ENCODE measurements around the gene SRRM2. TPM values are rescaled to one million over a fixed set of nuclear protein-coding genes. Genes with fewer than 3 reads are reported as not detected.

SRRM2 gene
- polyA plus RNA-seq, 3 donors: 19.0 to 1,186 (median 31.8) TPM

DNA sequence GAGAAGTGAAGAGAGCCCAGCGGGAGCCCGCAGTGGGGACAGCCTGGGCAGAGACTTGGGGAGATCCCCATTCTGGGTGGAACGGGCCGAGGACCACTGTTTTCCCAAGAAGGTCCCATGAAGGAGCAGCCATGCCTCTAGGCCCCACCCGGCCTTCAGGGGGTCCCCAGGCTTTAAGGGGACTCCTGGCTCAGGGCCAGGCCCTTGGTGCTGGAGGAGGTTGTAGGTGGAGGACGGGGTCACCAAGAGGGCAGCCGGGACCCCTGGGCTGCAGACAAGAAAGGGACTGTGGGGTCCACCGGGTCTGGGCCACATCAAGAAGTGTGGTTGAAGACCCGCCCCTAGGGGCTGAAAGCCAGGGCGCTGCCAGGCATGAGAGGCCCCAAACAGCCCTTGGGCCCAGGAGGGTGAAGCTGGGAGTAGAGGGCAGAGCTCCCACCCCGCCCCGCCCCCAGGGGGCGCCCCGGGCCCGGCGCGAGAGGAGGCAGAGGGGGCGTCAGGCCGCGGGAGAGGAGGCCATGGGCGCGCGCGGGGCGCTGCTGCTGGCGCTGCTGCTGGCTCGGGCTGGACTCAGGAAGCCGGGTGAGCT is 64.4 kb downstream of the SRRM2 start, which contains the start of gene PRSS21:
Gene PRSS21 (plus strand): TSS at position 487 of the 589 bp plus-strand sequence. CDS start 32 bp downstream, at position 519.
- H3K79me2 ChIP-seq (ENCODE audit: insufficient read depth, low read length): no peaks in the 10 kb centered on the region
- H3K4me1 ChIP-seq (ENCODE audit: control insufficient read depth in 1 of 2, insufficient read depth in 2 of 2, low read length in 2 of 2): peaks cover 5 to 12% of the 10 kb centered on the region in 2 donors
- Mint-ChIP-seq H3K36me3 (no peaks in the 10 kb centered on the region), H3K27me3 (ENCODE audit: low read depth in 3 of 3) (peaks cover 3 to 6% (median 6%) of the 10 kb centered on the region in 3 donors), H3K9me3 (no peaks in the 10 kb centered on the region), H3K4me1 (peaks cover 8% of the 10 kb centered on the region), H3K4me3 (peak within 1 kb of the TSS; percentile 51 to 70), H3K27ac (peak within 1 kb of the TSS in 2 of 7 donors; percentile 24 to 35)
- TF ChIP-seq CTCF (IDR thresholded peaks at IDR 0.05): peak; percentile 39
- H3K4me2 ChIP-seq (replicated peaks; ENCODE audit: extremely low read depth, low read length, poor library complexity, severe bottlenecking): peak within 1 kb of the TSS; percentile 55
- no peaks in the 10 kb centered on the region for H4K20me1 ChIP-seq (ENCODE audit: insufficient read depth, low read length)
- peak within 1 kb of the TSS; percentile 21 for H2AFZ ChIP-seq (ENCODE audit: insufficient read depth, low read depth, low read length, poor library complexity, severe bottlenecking)
- H3K36me3 ChIP-seq (replicated peaks in 1 of 2; ENCODE audit: control insufficient read depth in 1 of 2, insufficient read depth in 2 of 2, low read length in 2 of 2): no peaks in the 10 kb centered on the region
- H3K9ac ChIP-seq (ENCODE audit: insufficient read depth, low read length, poor library complexity, severe bottlenecking): peak within 1 kb of the TSS; percentile 36
- no peaks in the 10 kb centered on the region for H3K27me3 ChIP-seq (ENCODE audit: control insufficient read depth in 2 of 2, insufficient read depth in 2 of 2, low read length in 2 of 2)
- no peaks in the 10 kb centered on the region for H3K9me3 ChIP-seq (replicated peaks in 1 of 2; ENCODE audit: control insufficient read depth in 1 of 2, insufficient read depth in 1 of 2, low read length in 2 of 2)
- WGBS (ENCODE audit: insufficient coverage): 76% methylated on average over 28 of the region's 28 CpGs
- intact Hi-C loops (cut with micrococcal nuclease): no loop called here
- H3K27ac ChIP-seq (ENCODE audit: low read depth in 1 of 2, low read length in 2 of 2): no peak within 1 kb of the TSS
- peak within 1 kb of the TSS in 1 of 3 experiments; percentile 43 for H3K4me3 ChIP-seq (replicated peaks in 1 of 3; ENCODE audit: low read depth in 2 of 3, low read length in 3 of 3)
- DNase-seq: no peak

GRCh38 chr16:2817340-2818271 is 65.2 kb downstream of the SRRM2 start:
- peak overlapping the region; percentile 51 to 70 for H3K4me3 Mint-ChIP-seq
- no peaks in the 10 kb centered on the region for H3K9me3 Mint-ChIP-seq
- Histone ChIP-seq H3K79me2 (ENCODE audit: insufficient read depth, low read length) (no peaks in the 10 kb centered on the region), H3K9me3 (replicated peaks in 1 of 2; ENCODE audit: control insufficient read depth in 1 of 2, insufficient read depth in 1 of 2, low read length in 2 of 2) (no peaks in the 10 kb centered on the region), H3K4me1 (ENCODE audit: control insufficient read depth in 1 of 2, insufficient read depth in 2 of 2, low read length in 2 of 2) (peaks cover 5 to 12% of the 10 kb centered on the region in 2 donors), H3K9ac (ENCODE audit: insufficient read depth, low read length, poor library complexity, severe bottlenecking) (peak overlapping the region; percentile 36), H3K36me3 (replicated peaks in 1 of 2; ENCODE audit: control insufficient read depth in 1 of 2, insufficient read depth in 2 of 2, low read length in 2 of 2) (no peaks in the 10 kb centered on the region), H2AFZ (ENCODE audit: insufficient read depth, low read depth, low read length, poor library complexity, severe bottlenecking) (peak overlapping the region; percentile 21), H4K20me1 (ENCODE audit: insufficient read depth, low read length) (no peaks in the 10 kb centered on the region), H3K27me3 (ENCODE audit: control insufficient read depth in 2 of 2, insufficient read depth in 2 of 2, low read length in 2 of 2) (no peaks in the 10 kb centered on the region), H3K4me3 (replicated peaks in 1 of 3; ENCODE audit: low read depth in 2 of 3, low read length in 3 of 3) (peak overlapping the region in 1 of 3 experiments; percentile 43), H3K4me2 (replicated peaks; ENCODE audit: extremely low read depth, low read length, poor library complexity, severe bottlenecking) (peak overlapping the region; percentile 55), H3K27ac (ENCODE audit: low read depth in 1 of 2, low read length in 2 of 2) (no peak overlapping the region)
- WGBS (ENCODE audit: insufficient coverage): 92% methylated on average over 44 of the region's 68 CpGs
- no peak for TF ChIP-seq CTCF (IDR thresholded peaks at IDR 0.05)
- intact Hi-C loops (cut with micrococcal nuclease): no loop called here
- DNase-seq: no peak
- H3K27ac Mint-ChIP-seq: peak overlapping the region in 1 of 7 donors; percentile 35
- no peaks in the 10 kb centered on the region for H3K36me3 Mint-ChIP-seq
- H3K27me3 Mint-ChIP-seq (ENCODE audit: low read depth in 3 of 3): peaks cover 4 to 6% (median 5%) of the 10 kb centered on the region in 3 donors
- H3K4me1 Mint-ChIP-seq: peaks cover 8% of the 10 kb centered on the region

Data from CD14-positive monocyte (primary cell).